HCT116 (cell line): ENCODE data around the gene MYO5C. TPM values are rescaled to one million over a fixed set of nuclear protein-coding genes. Genes with fewer than 3 reads are reported as not detected.

Experiments
- ATAC-seq: fragments of 200-7000 bp; cut with Tn5 transposase; 2 replicates; pipeline ENCODE4 v1.9.1; 2020; ENCODE audit warnings: mild to moderate bottlenecking, moderate library complexity
- BruUV-seq: library from RNA; stranded (reverse); fragments of 400-500 nt; replicated peaks from 2 replicates; lab custom pipeline; 2021; lab: Mats Ljungman, UMichigan
- CTCF ChIA-PET: fragments of 300-600 bp; sonication (Branson Sonifier 250); formaldehyde crosslinking; loops from one replicate; lab custom pipeline; 2021; ENCODE audit warnings: antibody characterized with exemption; lab: Charles Lee
- POLR2A ChIA-PET: fragments of 300-600, 350-600 bp; sonication (Branson Sonifier 250); formaldehyde crosslinking; loops from one replicate; lab custom pipeline; 2021; ENCODE audit warnings: antibody characterized with exemption; lab: Charles Lee
- RAD21 ChIA-PET, 2 experiments: fragments of 300-600 bp; sonication (Branson Sonifier 250); formaldehyde crosslinking; loops; one replicate each; lab custom pipeline; 2023; ENCODE audit warnings: low total read pairs in 2 of 2; ENCODE audit not compliant: uncharacterized antibody in 2 of 2, unreplicated experiment in 2 of 2, low non-redundant PET in 1 of 2; lab: Charles Lee
- DNase-seq: peaks from one replicate; pipeline ENCODE4 v3.0.0-alpha.2; 2010; ENCODE audit warnings: low read depth, low spot score
- H2AFZ ChIP-seq: fragments of 200-600 bp; shearing (Covaris generic), sonication (generic); 2 replicates; pipeline ENCODE4 v1.6.1; 2017; ENCODE audit warnings: low read depth, mixed run types, mixed read lengths, antibody characterized with exemption, low read length; ENCODE audit not compliant: poor library complexity, severe bottlenecking
- H3K27ac ChIP-seq: 2 replicates; pipeline ENCODE4 v1.5.1; 2012; ENCODE audit warnings: low read depth, low read length
- H3K27me3 ChIP-seq: fragments of 200-600 bp; sonication (generic); 2 replicates; pipeline ENCODE4 v1.6.1; 2016; ENCODE audit warnings: mixed run types, low read length, mixed read lengths; ENCODE audit not compliant: insufficient read depth
- H3K36me3 ChIP-seq, 2 experiments: fragments of 200-500 bp in 1 of 2; fragments of 200-600 bp in 1 of 2; sonication (Bioruptor generic) in 1 of 2; sonication (generic) in 1 of 2; 2 replicates each; pipeline versions ENCODE4 v1.5.1 to v1.6.1; 2014 to 2016; ENCODE audit warnings: low read length in 2 of 2, inconsistent platforms in 1 of 2, mixed read lengths in 1 of 2, mixed run types in 1 of 2; ENCODE audit not compliant: insufficient read depth in 2 of 2, control insufficient read depth in 1 of 2
- H3K4me1 ChIP-seq, 2 experiments: fragments of 200-600 bp in 1 of 2; sonication (generic) in 1 of 2; 2 replicates each; pipeline versions ENCODE4 v1.5.1 to v1.6.1; 2012 to 2017; ENCODE audit warnings: low read length in 2 of 2, inconsistent platforms in 1 of 2, mild to moderate bottlenecking in 1 of 2, mixed read lengths in 1 of 2, mixed run types in 1 of 2, moderate library complexity in 1 of 2; ENCODE audit not compliant: insufficient read depth in 2 of 2, control insufficient read depth in 1 of 2
- H3K4me2 ChIP-seq: fragments of 200-600 bp; sonication (generic); 2 replicates; pipeline ENCODE4 v1.6.1; 2017; ENCODE audit warnings: mixed run types, low read length, mixed read lengths
- H3K4me3 ChIP-seq, 2 experiments: fragments of 200-600 bp in 1 of 2; sonication (generic) in 1 of 2; replicated peaks in 1 of 2; 2 replicates each; pipeline ENCODE4 v1.5.1; 2011 to 2016; ENCODE audit warnings: low read length in 2 of 2, control low read depth in 1 of 2, low read depth in 1 of 2, mild to moderate bottlenecking in 1 of 2, mixed read lengths in 1 of 2, mixed run types in 1 of 2
- H3K79me2 ChIP-seq: fragments of 200-600 bp; sonication (generic); 2 replicates; pipeline ENCODE4 v1.6.1; 2017; ENCODE audit warnings: mild to moderate bottlenecking, mixed run types, low read length, moderate library complexity, mixed read lengths; ENCODE audit not compliant: insufficient read depth
- H3K9ac ChIP-seq: fragments of 200-600 bp; sonication (generic); 2 replicates; pipeline ENCODE4 v1.6.1; 2016; ENCODE audit warnings: low read length, mixed read lengths
- H3K9me2 ChIP-seq: fragments of 200-600 bp; sonication (generic), shearing (Covaris generic); 2 replicates; pipeline ENCODE4 v1.6.1; 2017; ENCODE audit warnings: mixed run types, mild to moderate bottlenecking, moderate library complexity; ENCODE audit not compliant: insufficient read depth
- H3K9me3 ChIP-seq, 2 experiments: fragments of 200-500 bp in 1 of 2; fragments of 200-600 bp in 1 of 2; sonication (Bioruptor generic) in 1 of 2; sonication (generic) in 1 of 2; 2 replicates each; pipeline ENCODE4 v1.6.1; 2014 to 2017; ENCODE audit warnings: low read length in 2 of 2, mixed read lengths in 2 of 2, inconsistent platforms in 1 of 2, low read depth in 1 of 2, mild to moderate bottlenecking in 1 of 2, mixed run types in 1 of 2, moderate library complexity in 1 of 2; ENCODE audit not compliant: control insufficient read depth in 1 of 2, insufficient read depth in 1 of 2
- H4K20me1 ChIP-seq: fragments of 200-600 bp; sonication (generic), shearing (Covaris generic); 2 replicates; pipeline ENCODE4 v1.6.1; 2017; ENCODE audit warnings: mixed run types, mild to moderate bottlenecking, moderate library complexity; ENCODE audit not compliant: insufficient read depth
- CBX3 ChIP-seq: IDR thresholded peaks from 2 replicates; pipeline ENCODE4 v1.6.1; 2012; ENCODE audit warnings: low read depth
- CEBPB ChIP-seq: IDR thresholded peaks from 2 replicates; pipeline ENCODE4 v1.6.1; 2012; ENCODE audit warnings: low read depth
- CTCF ChIP-seq, 3 experiments: fragments of 200-600 bp in 1 of 3; sonication (generic) in 1 of 3; IDR thresholded peaks in 2 of 3; conservative IDR thresholded peaks in 1 of 3; 2 replicates each; pipeline ENCODE4 v1.5.1; 2012 to 2017; ENCODE audit warnings: low read depth in 2 of 3, low read length in 2 of 3, antibody characterized with exemption in 1 of 3, borderline replicate concordance in 1 of 3, control low read depth in 1 of 3, mild to moderate bottlenecking in 1 of 3, mixed read lengths in 1 of 3, mixed run types in 1 of 3, moderate library complexity in 1 of 3; ENCODE audit not compliant: insufficient read depth in 1 of 3
- ELF1 ChIP-seq: IDR thresholded peaks from 2 replicates; pipeline ENCODE4 v1.6.1; 2012; ENCODE audit warnings: low read depth, borderline replicate concordance
- EZH2 ChIP-seq: fragments of 200-600 bp; sonication (generic); IDR thresholded peaks from 2 replicates; pipeline ENCODE4 v1.6.1; 2017; ENCODE audit warnings: antibody characterized with exemption, mixed run types
- JUND ChIP-seq: IDR thresholded peaks from 2 replicates; pipeline ENCODE4 v1.6.1; 2012
- MAX ChIP-seq: IDR thresholded peaks from 2 replicates; pipeline ENCODE4 v1.6.1; 2012
- POLR2A ChIP-seq: IDR thresholded peaks from 2 replicates; pipeline ENCODE4 v1.7.0; 2011; ENCODE audit warnings: borderline replicate concordance; ENCODE audit not compliant: insufficient read depth, insufficient read length; ENCODE audit errors: extremely low read depth
- POLR2AphosphoS5 ChIP-seq: IDR thresholded peaks from 2 replicates; pipeline ENCODE4 v1.6.1; 2011; ENCODE audit warnings: mild to moderate bottlenecking, low read depth, low read length, moderate library complexity
- RAD21 ChIP-seq: IDR thresholded peaks from 2 replicates; pipeline ENCODE4 v1.6.1; 2012; ENCODE audit warnings: low read depth, mild to moderate bottlenecking
- REST ChIP-seq: IDR thresholded peaks from 2 replicates; pipeline ENCODE4 v1.6.1; 2012; ENCODE audit warnings: low read depth
- SRF ChIP-seq: IDR thresholded peaks from 2 replicates; pipeline ENCODE4 v1.6.1; 2012; ENCODE audit warnings: low read depth
- TCF7L2 ChIP-seq: IDR thresholded peaks from 2 replicates; pipeline ENCODE4 v1.7.0; 2011; ENCODE audit warnings: borderline replicate concordance, inconsistent platforms; ENCODE audit not compliant: insufficient read depth, insufficient read length; ENCODE audit errors: extremely low read depth
- YY1 ChIP-seq: IDR thresholded peaks from 2 replicates; pipeline ENCODE4 v1.6.1; 2011; ENCODE audit warnings: low read length, low read depth, moderate library complexity, mild to moderate bottlenecking; ENCODE audit not compliant: insufficient replicate concordance; ENCODE audit errors: extremely low read depth
- ZBTB33 ChIP-seq: IDR thresholded peaks from 2 replicates; pipeline ENCODE4 v1.6.1; 2011; ENCODE audit warnings: mild to moderate bottlenecking, low read length, moderate library complexity; ENCODE audit not compliant: insufficient replicate concordance; ENCODE audit errors: extremely low read depth
- ZFX ChIP-seq: fragments of 450-650 bp; IDR thresholded peaks from 2 replicates; pipeline ENCODE4 v1.6.1; 2017
- ZNF274 ChIP-seq: fragments of 200-500 bp; sonication (Bioruptor generic); IDR thresholded peaks from 2 replicates; pipeline ENCODE4 v1.6.1; 2014; ENCODE audit warnings: mild to moderate bottlenecking, low read depth, low read length, inconsistent platforms
- intact Hi-C: fragments of 100-400 bp; cut with micrococcal nuclease; formaldehyde crosslinking; loops from 2 replicates; pipeline ENCODE4 v1.10.0; 2022
- total RNA-seq: library from RNA; stranded (reverse); gene quantifications from one replicate; pipeline ENCODE4 v1.2.1, GENCODE V29; 2021; ENCODE audit not compliant: unreplicated experiment

The MYO5C gene
- total RNA-seq, 1 experiment from 2014 or later: 34.0 TPM

GRCh38 chr15:52161406-52161966 lies 134.1 kb downstream of the MYO5C start:
- TF ChIP-seq ZBTB33 (no peak), POLR2AphosphoS5 (no peak), EZH2 (no peak), CTCF (IDR thresholded peaks at IDR 0.05 in 2 of 3, conservative IDR thresholded peaks at IDR 0.05 in 1 of 3; ENCODE audit: borderline replicate concordance in 1 of 3, insufficient read depth in 1 of 3, low read depth in 2 of 3, low read length in 2 of 3) (no peak), CEBPB (no peak), SRF (no peak), POLR2A (no peak), YY1 (no peak), ELF1 (no peak), REST (no peak), TCF7L2 (no peak), ZNF274 (no peak), MAX (no peak), ZFX (no peak), JUND (no peak), CBX3 (no peak), RAD21 (no peak)
- TF ChIP-seq, all 23 proteins: peak for 0
- ChIA-PET POLR2A (no interaction called here), CTCF (no interaction called here), RAD21 (no interaction called here)
- Histone ChIP-seq H3K9ac (no peak overlapping the region), H3K27me3 (no peaks in the 10 kb centered on the region), H4K20me1 (no peaks in the 10 kb centered on the region), H3K9me3 (no peaks in the 10 kb centered on the region), H3K4me1 (no peaks in the 10 kb centered on the region), H3K9me2 (no peaks in the 10 kb centered on the region), H3K79me2 (0 out of 2 replicates have a peak, but pooled peaks cover 3% of the 10 kb centered on the region), H3K4me3 (no peak overlapping the region), H3K36me3 (no peaks in the 10 kb centered on the region), H3K4me2 (no peak overlapping the region), H3K27ac (no peak overlapping the region), H2AFZ (no peak overlapping the region)
- intact Hi-C loops: no loop called here
- DNase-seq (no peak), ATAC-seq (no peak)
- BruUV-seq: no TSS peak
